Inflammatory macrophage treated with lipopolysaccharide for 4 hours (primary cell): ENCODE data around the gene EMP1.

ENCODE experiments used
- DNase-seq: peaks from one replicate; pipeline ENCODE4 v3.0.0-alpha.2; 2020

EMP1 gene

GRCh38 chr12:13223941-13224340 is 27.4 kb downstream of the EMP1 start:
- DNase-seq: no peak

- DNase-seq: no peak
Observed at GRCh38 chr12:13227191-13227590, 30.7 kb downstream of the EMP1 start.

GRCh38 chr12:13228579-13228978 is 32.1 kb downstream of the EMP1 start:
- no peak for DNase-seq

GRCh38 chr12:13229504-13229903 is 33.0 kb downstream of the EMP1 start:
- DNase-seq: no peak

GRCh38 chr12:13230500-13230899 is 34.0 kb downstream of the EMP1 start:
- DNase-seq: no peak

GRCh38 chr12:13233830-13234641 is 37.5 kb downstream of the EMP1 start:
- peak; percentile 63 for DNase-seq

- DNase-seq: no peak
Observed at GRCh38 chr12:13238204-13238603, 41.7 kb downstream of the EMP1 start.

GRCh38 chr12:13241833-13242488 is 45.4 kb downstream of the EMP1 start:
- no peak for DNase-seq

GRCh38 chr12:13242936-13243335 is 46.4 kb downstream of the EMP1 start:
- DNase-seq: peak; percentile 45

- DNase-seq: no peak
Observed at GRCh38 chr12:13243516-13244070, 47.1 kb downstream of the EMP1 start.

- no peak for DNase-seq
Observed at GRCh38 chr12:13247596-13247995, 51.1 kb downstream of the EMP1 start.

GRCh38 chr12:13248964-13249363 is 52.4 kb downstream of the EMP1 start:
- DNase-seq: no peak

- no peak for DNase-seq
Observed at GRCh38 chr12:13250416-13250815, 53.9 kb downstream of the EMP1 start.

GRCh38 chr12:13251521-13251920 is 55.0 kb downstream of the EMP1 start:
- no peak for DNase-seq

- no peak for DNase-seq
Observed at GRCh38 chr12:13252024-13252423, 55.5 kb downstream of the EMP1 start.

- no peak for DNase-seq
Observed at GRCh38 chr12:13252616-13253015, 56.1 kb downstream of the EMP1 start.

GRCh38 chr12:13253966-13254760 is 57.6 kb downstream of the EMP1 start:
- DNase-seq: no peak

- DNase-seq: peak; percentile 90
Observed at GRCh38 chr12:13255792-13256691, 59.5 kb downstream of the EMP1 start.

- no peak for DNase-seq
Observed at GRCh38 chr12:13256692-13257045, 60.1 kb downstream of the EMP1 start.

- peak; percentile 3 for DNase-seq
Observed at GRCh38 chr12:13257356-13257875, 60.9 kb downstream of the EMP1 start.

GRCh38 chr12:13258197-13258596 is 61.7 kb downstream of the EMP1 start:
- no peak for DNase-seq

GRCh38 chr12:13258717-13259119 is 62.2 kb downstream of the EMP1 start:
- DNase-seq: no peak
